NCI-H1092 treated with DMSO at 0.1 percent for 48 hours (cell line): ENCODE results near the gene RTN4R.
"Not testable (repeated sequence)": the region's sequence is repeated elsewhere in the genome, so short reads cannot be mapped to it uniquely, and the experiment has no call there.

ENCODE experiments used
- DNase-seq: peaks from one replicate; lab custom pipeline; 2025; lab: John Stamatoyannopoulos, UW

The RTN4R gene

GRCh38 chr22:20271114-20271994, 3.2 kb upstream of the RTN4R start:
- DNase-seq, result no peak

GRCh38 chr22:20270190-20271113, 2.3 kb upstream of the RTN4R start:
- DNase-seq, result not testable (repeated sequence)

GRCh38 chr22:20269673-20270072, 1.6 kb upstream of the RTN4R start:
- not testable (repeated sequence) for DNase-seq

GRCh38 chr22:20269201-20269600, 1.1 kb upstream of the RTN4R start:
- DNase-seq, result not testable (repeated sequence)

- no peak for DNase-seq
Observed at GRCh38 chr22:20267441-20268278, 458 bp downstream of the RTN4R start.

- not testable (repeated sequence) for DNase-seq
Observed at GRCh38 chr22:20266667-20267440, 1.3 kb downstream of the RTN4R start.

GRCh38 chr22:20265772-20266666, 2.1 kb downstream of the RTN4R start:
- not testable (repeated sequence) for DNase-seq

- no peak for DNase-seq
Observed at GRCh38 chr22:20264614-20265452, 3.3 kb downstream of the RTN4R start.

- not testable (repeated sequence) for DNase-seq
Observed at GRCh38 chr22:20263404-20264281, 4.5 kb downstream of the RTN4R start.

- no peak for DNase-seq
Observed at GRCh38 chr22:20262582-20263147, 5.5 kb downstream of the RTN4R start.

- DNase-seq, result no peak
Observed at GRCh38 chr22:20261848-20262581, 6.1 kb downstream of the RTN4R start.

- no peak for DNase-seq
Observed at GRCh38 chr22:20260071-20260765, 7.9 kb downstream of the RTN4R start.

GRCh38 chr22:20259327-20259688, 8.8 kb downstream of the RTN4R start:
- no peak for DNase-seq

- DNase-seq, result no peak
Observed at GRCh38 chr22:20258584-20259326, 9.4 kb downstream of the RTN4R start.

GRCh38 chr22:20258021-20258299, 10.2 kb downstream of the RTN4R start:
- no peak for DNase-seq
